ENCODE measurements around the gene AJM1. TPM values are rescaled to one million over a fixed set of nuclear protein-coding genes. Genes with fewer than 3 reads are reported as not detected.

Gene AJM1
- total RNA-seq, 1 donor: 1.3 TPM

DNA sequence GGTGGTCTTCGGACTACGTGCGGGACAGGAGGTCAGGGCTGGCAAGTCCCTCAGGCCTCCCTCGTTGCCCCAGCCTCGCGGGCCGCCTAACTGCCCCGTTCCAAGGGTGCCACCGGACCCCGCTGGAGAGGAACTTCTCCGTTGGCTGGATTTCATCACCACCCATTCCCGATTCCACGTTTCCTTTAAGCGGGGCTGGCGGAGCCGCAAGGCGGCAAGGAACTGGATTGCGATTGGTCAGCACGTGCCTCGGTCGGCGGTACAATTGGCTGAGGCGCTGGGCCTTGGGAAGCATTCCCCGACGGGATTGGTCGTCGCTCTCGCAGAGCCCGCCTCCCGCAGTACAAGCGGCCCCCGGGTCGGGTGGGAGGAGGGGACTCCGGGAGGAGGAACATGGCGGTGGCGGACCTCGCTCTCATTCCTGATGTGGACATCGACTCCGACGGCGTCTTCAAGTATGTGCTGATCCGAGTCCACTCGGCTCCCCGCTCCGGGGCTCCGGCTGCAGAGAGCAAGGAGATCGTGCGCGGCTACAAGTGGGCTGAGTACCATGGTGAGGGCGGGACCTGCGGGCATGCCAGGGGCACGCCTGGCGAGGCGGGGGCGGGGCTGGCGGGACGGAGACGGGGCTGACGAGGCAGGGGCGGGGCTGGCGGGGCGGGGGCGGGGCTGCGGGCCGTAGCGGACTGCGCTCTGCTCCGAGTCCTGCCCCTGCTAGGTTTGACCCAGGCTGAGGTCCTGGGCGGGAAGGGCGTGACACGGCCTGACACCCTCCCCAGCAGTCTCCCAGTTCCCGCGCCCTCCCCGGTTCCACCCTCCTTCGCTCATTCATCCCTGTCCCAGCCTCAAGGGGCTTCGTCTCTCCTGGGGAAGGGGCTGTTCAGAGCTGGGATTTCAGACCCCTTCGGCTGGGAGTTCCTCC, 7.0 kb downstream of the AJM1 start, which contains the start of gene PHPT1:
TSS of gene PHPT1 (plus strand) at position 372 of the 922 bp plus-strand sequence. CDS start at position 394, 22 bp downstream.
- H3K4me3 ChIP-seq (ENCODE audit: low read depth, low read length): peak within 1 kb of the TSS; percentile 99
- DNase-seq (ENCODE audit: low read depth): peak; percentile 99
- TF ChIP-seq, protein P1, sequence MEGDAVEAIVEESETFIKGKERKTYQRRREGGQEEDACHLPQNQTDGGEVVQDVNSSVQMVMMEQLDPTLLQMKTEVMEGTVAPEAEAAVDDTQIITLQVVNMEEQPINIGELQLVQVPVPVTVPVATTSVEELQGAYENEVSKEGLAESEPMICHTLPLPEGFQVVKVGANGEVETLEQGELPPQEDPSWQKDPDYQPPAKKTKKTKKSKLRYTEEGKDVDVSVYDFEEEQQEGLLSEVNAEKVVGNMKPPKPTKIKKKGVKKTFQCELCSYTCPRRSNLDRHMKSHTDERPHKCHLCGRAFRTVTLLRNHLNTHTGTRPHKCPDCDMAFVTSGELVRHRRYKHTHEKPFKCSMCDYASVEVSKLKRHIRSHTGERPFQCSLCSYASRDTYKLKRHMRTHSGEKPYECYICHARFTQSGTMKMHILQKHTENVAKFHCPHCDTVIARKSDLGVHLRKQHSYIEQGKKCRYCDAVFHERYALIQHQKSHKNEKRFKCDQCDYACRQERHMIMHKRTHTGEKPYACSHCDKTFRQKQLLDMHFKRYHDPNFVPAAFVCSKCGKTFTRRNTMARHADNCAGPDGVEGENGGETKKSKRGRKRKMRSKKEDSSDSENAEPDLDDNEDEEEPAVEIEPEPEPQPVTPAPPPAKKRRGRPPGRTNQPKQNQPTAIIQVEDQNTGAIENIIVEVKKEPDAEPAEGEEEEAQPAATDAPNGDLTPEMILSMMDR (IDR thresholded peaks at IDR 0.05; ENCODE audit: insufficient read depth, low read length): no peak

DNA sequence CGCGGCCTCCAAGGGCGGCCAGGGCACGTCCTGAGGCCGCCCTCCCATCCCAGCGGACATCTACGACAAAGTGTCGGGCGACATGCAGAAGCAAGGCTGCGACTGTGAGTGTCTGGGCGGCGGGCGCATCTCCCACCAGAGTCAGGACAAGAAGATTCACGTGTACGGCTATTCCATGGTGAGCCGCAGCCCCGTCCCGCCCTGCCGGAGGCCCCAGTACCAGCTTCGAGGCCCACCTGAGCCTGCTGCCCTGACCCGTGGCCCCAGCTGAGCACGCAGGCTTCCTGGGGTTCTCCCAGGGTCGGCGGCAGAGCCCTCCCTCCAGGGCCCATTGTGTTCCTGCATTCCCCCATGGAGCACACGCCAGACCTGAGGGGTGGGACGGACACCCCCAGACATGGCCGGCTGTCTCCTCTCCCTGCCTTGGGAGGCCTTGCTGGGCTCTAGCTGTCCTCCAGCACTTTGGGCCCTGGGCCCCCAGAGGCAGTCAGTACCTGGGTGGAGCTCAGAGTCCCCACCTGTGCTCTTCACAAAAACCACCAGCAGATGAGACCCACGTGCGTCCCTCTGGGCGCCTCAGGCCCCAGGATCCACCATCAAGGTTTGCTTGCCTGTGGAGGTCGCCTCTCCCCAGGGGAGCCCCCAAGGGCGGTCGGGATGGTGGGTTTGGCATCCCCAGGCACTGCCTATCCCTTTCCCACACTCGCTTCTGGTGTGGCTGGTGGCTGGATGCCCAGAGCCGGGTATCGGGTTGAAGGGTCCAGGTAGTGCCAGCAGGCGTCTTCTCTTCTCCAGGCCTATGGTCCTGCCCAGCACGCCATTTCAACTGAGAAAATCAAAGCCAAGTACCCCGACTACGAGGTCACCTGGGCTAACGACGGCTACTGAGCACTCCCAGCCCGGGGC, 7.9 kb downstream of the AJM1 start:
- TF ChIP-seq, protein P1 (IDR thresholded peaks at IDR 0.05; ENCODE audit: insufficient read depth, low read length): no peak
- peak overlapping the region; percentile 87 for H3K4me3 ChIP-seq (ENCODE audit: low read depth, low read length)
- no peak for DNase-seq (ENCODE audit: low read depth)

DNA sequence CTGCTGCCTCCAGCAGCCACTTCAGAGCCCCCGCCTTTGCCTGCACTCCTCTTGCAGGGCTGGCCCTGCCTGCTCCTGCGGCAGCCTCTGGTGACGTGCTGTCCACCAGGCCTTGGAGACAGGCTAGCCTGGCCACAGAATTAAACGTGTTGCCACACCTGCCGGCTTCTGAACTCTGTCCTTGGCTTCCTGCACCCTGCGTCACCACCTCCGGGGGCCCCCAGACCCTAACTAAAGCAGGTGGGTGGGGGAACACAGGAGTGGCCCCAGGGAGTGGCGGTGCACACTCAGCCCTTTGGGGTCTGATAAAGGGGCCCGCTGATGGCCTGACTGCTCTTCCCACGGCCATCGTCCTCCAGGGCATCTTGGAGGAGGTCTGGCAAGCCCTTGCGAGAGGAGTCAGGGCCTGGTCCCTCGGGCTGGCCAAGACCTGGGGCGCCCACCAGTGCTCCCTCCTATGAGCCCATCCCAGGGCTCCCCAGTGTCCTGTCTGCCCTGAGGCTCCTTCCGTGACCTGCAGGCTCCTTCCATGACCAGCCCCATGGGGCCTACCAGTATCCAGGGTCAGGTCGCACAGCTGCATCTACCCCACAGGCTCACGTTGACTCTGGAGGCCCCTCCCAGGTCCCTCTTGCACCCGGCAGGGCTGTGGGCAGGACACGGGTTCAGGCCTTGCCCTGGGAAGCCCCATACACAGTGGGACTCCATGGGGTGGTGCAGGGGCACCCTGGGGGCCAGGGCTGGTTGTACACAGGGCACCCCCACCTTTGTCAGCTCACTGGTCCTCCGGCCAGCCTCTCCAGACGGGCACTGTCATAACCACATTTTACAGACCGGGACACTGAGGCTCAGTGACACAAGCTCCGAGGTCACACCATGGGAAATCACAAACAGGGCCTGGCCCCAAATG, 8.8 kb downstream of the AJM1 start:
- TF ChIP-seq, protein P1 (IDR thresholded peaks at IDR 0.05; ENCODE audit: insufficient read depth, low read length): no peak
- no peak for DNase-seq (ENCODE audit: low read depth)
- no peak overlapping the region for H3K4me3 ChIP-seq (ENCODE audit: low read depth, low read length)

DNA sequence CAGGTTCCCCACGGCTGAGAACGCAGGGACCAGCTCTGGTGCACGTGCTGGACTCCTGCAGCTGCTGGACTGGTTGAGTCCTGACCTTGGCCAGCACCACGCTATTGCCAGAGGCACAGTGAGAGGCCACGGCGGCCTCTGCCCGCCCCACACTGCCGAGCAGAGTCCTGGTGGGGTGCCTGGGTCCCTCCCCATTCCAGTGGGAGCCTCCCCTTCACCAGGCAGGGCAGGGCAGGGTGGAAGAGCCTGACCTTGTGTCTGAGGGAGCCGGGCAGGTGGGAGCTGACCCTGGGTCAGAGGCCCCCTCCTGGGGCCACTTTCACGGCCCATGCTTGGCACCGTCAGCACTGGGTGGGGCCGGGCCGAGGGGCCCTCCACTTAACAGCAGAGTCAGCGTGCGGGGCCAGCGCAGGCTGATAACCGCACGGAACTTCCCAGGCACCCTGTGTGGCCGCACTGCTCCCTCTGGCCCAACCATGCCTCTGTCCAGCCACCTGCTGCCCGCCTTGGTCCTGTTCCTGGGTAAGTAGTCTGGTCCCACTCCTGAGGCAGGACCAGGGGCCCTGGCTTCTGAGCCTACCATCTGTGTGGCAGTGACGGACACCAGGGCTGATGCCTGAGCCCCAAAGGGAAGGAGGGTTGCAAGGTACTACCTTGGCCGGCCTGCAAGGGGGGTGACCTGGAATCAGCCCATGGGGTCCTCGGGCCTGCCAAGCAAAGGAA, 9.8 kb downstream of the AJM1 start, which contains the start of gene MAMDC4:
TSS of gene MAMDC4 (plus strand) at position 406 of the 723 bp plus-strand sequence. CDS start at position 477, 71 bp downstream.
- no peak within 1 kb of the TSS for H3K4me3 ChIP-seq (ENCODE audit: low read depth, low read length)
- TF ChIP-seq, protein P1 (IDR thresholded peaks at IDR 0.05; ENCODE audit: insufficient read depth, low read length): no peak
- no peak for DNase-seq (ENCODE audit: low read depth)

DNA sequence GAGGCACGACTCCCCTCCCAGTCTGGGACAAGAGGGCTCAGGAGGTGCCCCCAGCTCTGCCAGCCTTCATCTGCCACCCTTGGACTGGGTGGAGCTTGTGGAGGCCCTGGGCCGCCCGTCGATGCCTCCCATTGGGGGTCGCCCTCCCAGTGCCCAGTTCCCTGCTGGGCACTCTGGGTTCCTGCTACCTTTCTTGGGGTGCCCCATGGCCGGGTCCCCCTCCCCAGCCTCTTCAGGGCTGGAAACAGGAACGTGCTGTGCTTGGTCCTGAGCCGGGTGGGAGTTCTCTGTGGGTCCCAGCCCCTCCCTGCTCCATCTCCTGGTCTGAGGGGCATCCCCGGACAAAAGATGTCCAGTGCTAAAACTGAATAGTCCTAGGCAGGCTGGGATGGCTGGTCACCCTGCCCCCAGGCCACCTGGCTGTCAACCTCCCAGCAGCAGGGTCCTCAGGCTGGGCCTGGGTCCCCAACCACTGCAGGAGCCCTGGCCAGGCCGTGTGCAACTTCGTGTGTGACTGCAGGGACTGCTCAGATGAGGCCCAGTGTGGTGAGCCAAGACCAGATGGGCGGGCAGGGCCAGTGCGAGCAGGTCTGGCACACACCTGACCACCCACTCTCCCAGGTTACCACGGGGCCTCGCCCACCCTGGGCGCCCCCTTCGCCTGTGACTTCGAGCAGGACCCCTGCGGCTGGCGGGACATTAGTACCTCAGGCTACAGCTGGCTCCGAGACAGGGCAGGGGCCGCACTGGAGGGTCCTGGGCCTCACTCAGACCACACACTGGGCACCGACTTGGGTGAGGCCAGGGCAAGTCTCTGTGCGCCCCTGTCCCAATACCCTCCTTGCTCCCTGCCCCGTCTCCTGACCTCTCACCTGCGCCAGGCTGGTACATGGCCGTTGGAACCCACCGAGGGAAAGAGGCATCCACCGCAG, 10.7 kb downstream of the AJM1 start:
- no peak for DNase-seq (ENCODE audit: low read depth)
- no peak overlapping the region for H3K4me3 ChIP-seq (ENCODE audit: low read depth, low read length)
- TF ChIP-seq, protein P1 (IDR thresholded peaks at IDR 0.05; ENCODE audit: insufficient read depth, low read length): no peak

Data from fibroblast of the aortic adventitia (primary cell).